Activated T-helper 1 cell treated with anti-CD3 and anti-CD28 coated beads, Interleukin-2, amount 50 U/mL, for 16 hours (primary cell): ENCODE data around the gene STAT1.
"Not testable (repeated sequence)": the region's sequence is repeated elsewhere in the genome, so short reads cannot be mapped to it uniquely, and the experiment has no call there.

Experiments used
- DNase-seq, 2 donors: peaks; one replicate each; pipeline ENCODE4 v3.0.0-alpha.2; 2020; ENCODE audit warnings: low read depth in 1 of 2, low spot score in 1 of 2

The STAT1 gene

DNA sequence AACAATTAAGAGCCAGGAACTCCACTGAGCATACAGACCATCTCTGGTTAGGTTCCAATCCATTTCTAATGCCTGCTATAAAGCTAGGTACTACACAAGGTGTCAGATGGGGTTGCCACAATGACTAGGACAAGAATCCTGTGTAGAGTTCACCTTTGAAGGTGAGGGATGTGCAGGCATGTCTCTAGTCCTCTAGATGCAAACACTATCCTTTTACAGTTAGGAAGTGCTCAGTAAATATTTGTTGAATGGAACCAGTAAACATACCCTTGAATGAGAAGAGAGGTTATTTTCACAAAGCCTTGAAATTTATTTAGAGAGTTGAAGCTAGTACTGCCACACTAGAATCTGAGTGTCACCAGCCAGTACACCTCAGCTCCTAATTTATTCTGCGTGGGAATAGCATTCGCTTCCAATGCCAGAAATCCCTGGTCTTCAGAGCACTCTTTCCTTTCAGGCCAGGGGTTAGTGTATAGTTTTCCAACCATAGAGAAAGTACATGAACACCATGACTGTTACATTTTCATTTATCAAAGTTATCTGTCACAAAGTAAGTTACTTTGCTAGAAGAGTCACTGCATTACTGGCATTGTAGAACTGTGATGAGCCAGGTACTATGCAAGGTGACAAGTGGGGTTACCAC lies 48.3 kb downstream of the STAT1 start:
- DNase-seq, result no peak

DNA sequence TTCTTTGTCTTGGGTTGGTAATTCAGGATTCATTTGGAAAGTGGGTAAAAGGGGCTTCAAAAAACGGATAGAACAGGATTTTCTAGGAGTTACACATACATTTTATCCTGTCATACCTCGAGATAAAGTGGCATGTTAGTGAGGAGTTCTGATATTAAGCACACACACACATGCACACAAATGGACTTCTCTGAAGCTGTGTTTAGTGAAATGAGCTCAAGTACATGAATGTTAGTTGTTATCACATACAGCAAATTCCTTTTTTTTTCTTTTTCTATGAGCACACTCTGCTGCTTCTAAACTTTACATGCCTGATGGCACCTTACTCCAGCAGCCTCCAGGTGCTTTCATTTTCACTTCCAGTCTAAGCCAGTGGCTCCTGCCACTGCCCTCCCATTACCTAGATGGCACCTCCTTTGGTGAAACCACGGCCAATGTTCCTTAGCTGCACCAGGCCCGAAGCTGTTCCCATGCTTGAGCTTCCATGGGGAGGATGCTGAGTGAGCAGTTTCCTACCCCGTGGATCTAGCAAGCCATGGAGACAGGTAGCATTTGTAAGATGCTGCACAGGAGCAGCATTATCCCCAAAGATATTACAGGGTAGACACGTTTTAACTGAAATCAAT lies 49.7 kb downstream of the STAT1 start:
- no peak for DNase-seq

DNA sequence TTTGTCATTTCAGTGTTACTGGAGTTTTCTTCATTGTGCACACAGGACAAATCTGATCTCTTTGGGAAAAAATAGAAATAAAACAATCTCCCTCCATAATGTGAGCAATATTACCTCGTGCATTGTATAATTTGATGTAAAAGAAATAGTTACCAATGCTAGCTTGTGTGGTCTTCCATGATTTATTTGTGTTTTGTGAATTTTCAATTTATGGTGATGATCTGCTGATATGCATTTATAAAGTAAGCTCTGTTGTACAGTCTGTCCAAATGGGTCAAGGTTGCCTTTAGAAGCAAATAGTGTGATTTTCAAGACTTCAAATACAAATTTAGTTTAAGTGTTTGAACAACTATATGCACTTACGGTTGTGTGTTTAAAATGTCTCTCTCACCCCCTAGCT lies 50.9 kb downstream of the STAT1 start:
- no peak for DNase-seq

DNA sequence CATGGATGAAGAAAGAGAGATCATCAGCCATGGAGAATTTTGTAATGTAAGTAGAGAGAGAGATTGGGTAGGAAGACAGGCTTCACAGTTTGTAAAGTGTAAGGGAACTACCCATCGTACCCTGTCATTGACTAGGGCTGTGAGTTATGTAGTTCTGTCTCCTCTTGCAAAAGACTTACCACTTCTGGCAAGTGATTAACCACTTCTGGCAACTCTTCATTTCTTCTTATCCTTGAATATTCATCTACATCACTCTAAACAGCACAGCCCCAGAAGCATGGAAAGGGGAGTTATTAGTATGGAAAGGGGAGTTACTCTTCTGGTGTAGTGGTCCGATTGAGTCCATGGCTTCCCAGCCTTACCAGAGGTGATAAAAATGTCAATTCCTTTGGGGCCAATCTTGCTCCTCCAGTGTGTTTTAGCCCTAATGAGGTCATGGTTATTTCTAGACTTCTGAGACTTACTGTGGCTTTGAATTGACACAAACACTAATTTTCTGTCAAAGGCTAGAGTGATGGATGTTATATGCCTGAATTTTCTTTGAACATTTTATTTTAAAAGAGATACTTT lies 52.0 kb downstream of the STAT1 start:
- DNase-seq, result no peak

DNA sequence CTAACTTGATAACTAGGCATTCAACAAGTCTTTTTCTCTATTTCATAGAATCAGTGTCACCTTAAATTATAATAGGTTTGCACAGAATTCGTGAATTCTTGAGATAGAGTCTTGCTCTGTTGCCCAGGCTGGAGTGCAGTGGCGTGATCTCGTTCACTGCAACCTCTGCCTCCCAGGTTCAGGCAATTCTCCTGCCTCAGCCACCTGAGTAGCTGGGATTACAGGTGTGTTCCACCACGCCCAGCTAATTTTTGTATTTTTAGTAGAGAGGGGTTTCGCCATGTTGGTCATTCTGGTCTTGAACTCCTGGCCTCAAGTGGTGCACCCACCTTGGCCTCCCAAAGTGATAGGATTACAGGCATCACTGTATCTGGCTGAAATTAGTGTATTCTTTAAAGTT lies 52.9 kb downstream of the STAT1 start:
- not testable (repeated sequence) for DNase-seq

DNA sequence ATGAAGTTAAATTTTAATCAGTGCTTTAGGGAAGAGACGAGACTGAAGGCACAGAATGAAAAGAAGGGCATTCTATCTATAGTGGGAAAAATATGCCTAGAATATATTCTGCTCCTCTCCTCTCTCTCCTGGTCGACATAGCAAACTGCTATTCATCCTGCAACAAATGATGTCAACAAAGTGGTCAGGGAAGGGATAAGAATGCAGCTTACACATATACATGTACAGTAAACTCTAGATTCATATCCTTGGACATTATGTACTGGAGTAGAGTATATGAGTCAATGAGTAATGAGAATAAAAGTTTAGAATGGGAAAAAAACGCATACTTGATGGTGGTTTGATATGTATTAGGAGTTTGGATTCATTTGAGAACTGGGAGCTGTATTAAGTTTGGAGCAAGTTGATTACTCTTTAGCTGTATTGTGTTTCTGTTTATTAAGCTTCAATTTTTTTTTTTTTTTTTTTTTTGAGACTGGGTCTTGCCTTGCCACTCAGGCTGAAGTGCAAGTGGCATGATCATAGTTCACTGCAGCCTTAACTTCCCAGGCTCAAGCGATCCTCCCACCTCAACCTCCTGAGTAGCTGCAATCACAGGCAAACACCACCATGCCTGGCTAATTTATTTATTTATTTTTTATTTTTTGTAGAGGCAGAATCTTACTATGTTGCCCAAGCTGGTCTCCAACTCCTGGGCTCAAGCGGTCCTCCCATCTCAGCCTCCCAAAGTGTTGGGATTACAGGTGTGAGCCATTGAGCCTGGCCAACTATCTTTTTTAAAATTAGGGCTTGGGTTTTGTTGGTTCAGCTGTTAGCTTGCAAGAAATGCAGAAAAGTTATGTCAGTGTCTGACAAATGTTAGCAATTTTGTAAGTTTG lies 53.8 kb downstream of the STAT1 start:
- DNase-seq, result no peak

DNA sequence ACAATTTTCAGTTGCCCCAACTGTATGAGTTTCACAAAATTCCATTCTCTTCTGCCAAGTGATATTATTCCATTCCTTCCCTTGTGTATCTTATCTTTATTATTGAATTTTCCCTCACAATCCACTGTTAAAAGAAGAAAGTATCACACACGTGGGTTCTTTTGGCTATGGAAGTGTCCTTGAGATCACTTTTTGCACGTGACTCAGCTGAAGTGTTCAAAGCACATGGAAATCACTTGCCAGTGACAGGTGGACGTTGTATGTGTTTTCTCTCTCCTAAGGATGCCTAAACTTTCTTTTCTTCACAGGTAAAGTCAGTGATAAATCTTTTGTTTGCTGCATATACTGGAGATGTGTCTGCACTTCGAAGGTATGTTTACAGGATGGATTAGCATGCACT lies 60.7 kb downstream of the STAT1 start:
- no peak for DNase-seq

DNA sequence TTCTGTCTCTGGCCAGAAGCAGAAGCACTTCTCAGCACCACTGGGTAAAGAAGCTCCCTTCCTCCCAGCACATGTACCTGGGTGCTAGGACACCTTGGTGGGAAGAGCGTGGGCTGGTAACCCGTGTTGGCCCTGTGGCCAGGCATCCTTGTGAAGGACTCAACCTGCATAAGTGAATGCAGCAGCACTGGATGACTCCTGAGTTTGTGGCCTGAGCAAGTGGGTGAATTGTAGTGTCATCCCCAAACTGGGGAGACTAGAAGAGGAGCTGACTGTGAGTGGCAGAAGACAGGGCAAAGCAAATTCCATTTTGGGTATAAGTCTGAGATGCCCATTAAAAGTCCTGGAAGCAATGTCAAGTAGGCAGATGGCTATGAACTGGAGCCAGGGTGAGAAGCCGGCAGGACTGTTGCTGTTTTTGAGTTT lies 63.4 kb downstream of the STAT1 start:
- DNase-seq, result no peak

DNA sequence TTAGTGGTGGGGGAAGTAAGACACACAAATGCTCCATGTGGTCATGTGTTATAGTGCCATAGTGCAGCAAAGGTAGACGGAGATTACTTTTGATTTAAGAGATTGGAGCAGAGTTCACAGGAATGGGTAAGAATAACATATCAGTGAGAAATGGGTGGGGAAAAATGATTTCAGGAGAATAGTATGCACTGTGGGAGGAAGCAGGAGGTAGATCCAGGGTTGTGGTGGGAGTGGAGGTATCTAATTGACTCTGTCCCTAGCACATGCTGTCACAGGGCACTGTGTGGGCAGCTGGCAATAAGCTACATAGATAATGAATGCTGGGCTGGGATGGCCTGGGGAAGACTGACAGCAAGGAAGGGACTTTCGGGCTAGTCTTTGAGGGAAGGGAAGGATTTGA lies 65.3 kb downstream of the STAT1 start:
- DNase-seq, result no peak

DNA sequence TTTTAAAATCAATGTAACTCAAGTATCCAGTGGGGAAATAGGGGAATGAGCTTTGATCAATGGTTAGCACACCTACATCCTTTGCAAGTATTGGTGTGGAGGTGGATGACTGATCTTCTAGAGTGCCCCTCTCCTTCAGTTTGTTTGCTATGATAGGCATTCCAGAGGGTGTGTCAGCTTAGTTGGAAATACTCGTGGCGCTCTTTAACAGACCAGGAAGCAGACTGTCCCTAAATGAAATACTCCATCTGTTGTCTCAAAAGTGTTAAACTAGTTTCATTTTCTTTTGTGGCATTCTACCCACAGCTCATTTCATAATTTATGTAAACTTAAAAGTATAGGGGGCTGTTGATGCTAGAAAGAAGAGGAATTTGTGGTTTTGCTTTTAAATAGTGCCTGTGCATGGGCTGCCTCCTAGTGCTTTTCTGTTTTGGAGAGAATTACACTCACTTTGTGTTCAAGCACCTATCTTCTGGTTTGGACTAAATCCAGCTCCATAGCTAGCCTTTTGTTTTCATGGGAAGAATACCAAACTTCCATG lies 66.2 kb downstream of the STAT1 start:
- no peak for DNase-seq

DNA sequence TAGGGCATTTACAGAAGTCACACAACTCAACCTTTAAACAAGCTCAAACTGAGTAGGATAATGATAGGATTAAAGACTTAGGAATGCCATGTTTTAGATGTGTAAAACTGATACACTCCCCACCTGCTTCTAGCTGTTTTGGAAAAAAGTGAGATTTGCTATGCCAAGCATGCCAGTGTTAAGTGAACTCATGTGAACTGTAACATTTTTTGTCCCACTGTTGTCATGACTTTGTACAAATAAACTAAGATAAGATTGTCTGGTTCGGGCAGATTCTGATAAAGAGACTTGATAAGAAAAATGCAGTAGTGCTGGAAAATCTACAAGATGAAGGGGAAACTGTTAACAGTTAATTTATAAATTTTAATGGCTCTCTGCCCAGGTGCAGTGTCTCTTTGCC lies 66.8 kb downstream of the STAT1 start:
- DNase-seq, result no peak

DNA sequence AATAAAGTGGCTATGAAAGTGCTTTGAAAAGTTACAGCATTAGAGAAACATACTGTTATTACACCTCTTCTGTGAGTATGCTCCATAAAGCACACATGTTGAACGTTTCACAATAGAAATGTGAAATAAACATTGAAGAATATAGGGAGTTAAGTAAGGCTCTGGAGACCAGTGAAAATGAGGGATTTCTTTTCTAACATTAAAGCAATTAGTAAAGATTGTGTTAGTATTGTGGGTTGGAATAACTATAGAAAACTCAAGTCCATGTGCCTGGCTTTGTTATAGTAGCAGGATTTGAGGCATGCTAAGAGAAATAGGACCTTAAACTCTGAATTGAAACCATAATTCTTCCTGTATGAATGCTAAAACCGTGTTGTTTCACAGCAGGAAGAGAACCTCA lies 70.3 kb downstream of the STAT1 start:
- DNase-seq, result no peak

DNA sequence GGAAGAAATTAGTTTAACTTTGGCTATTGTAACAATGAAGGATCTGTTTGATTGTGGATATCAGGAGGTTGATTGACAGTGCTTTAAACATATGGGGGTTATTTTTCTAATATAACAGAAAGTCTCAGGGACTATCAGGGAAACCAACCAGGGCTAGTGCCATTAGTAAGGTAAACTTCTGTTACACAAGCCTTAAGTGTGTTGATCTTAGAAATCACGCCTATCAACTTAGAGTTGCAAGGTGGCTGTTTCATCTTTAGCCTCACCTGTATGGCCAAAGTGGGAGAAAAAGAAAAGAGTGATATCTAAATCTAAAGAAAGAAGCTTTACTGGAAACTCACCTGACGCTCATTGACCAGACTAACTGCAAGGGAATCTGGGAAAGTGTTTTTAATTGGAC lies 71.3 kb downstream of the STAT1 start:
- DNase-seq, result no peak

DNA sequence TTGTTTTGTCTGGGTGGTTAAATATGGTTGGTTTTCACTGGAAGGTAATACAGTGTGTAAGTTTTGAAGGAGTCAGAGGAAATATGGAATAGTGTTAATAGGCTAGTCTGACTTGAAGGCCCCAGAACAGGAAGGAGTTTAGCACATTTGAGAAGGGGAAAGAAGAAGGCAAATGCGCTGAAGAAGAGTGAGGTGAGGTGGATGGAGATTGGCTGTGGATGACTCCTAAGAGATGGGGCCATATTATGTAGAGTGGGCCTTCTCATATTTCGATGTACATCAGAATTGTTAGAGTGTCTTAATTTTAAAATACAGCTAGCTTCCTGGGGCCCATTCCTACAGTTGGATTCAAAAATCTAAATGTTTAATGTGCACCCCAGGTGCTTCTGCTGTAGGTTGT lies 72.4 kb downstream of the STAT1 start:
- no peak for DNase-seq

DNA sequence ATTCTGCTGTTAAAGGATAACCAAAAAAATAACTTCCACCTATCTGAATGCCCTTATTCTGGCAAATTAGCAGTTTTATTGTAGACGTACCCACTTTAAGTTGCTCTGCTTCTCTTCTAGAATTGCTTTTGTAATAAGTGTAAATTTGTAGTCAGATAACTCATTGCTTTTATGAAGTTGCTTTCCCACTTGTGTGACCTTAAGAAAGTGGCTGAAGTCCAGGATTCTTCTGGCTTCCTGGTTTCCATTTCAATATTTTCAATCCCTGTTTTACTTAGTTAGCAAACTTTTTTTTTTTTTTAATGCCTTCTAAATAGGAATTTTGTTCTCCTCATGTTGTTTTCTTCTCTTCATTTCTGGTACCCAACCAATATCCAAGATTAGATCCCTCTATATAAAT lies 73.5 kb downstream of the STAT1 start:
- DNase-seq, result no peak

DNA sequence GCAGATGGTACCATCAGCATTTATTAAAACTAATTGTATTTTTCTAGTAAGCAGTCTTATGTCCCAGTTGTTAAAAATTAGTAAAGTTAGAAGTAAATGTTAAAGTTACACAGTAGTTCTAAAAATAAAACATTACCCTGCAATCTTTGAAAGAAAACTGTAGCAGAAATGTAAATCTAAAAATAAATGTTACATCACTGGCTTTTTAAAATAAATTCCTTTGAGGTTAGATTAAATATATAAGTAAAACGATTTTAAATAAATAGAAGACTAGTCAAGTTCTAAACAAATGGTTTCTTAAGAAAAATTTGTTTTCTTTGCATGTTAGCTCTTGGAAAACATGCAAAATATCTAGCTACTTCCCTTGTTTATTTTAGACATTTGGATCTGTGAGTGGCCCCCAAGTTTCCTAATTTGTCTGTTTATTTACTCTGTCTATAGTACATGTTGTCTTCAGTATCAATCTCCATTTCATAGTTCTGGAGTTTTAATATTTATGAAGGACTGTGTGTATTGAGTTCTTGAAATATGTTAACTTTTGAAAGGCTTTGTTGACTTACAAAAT lies 75.1 kb downstream of the STAT1 start:
- no peak for DNase-seq

DNA sequence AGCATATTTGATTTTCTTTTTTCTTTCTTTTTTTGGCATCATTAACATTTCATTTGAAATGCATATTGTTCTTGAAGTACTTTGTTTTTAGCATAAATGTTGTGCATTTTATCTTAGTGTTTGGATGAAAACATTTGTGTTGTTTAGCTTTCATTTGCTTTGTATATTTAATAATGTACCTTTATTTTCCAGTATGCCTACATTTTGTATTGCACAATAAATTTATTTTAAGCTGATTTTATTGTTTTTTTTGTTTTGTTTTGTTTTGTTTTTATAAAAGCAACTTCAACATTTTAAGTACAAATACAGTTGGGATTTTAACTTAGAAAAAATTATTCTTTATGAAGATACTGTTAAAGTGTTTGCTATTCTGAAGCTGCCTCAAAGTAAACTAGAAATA lies 78.9 kb downstream of the STAT1 start:
- DNase-seq, result no peak

DNA sequence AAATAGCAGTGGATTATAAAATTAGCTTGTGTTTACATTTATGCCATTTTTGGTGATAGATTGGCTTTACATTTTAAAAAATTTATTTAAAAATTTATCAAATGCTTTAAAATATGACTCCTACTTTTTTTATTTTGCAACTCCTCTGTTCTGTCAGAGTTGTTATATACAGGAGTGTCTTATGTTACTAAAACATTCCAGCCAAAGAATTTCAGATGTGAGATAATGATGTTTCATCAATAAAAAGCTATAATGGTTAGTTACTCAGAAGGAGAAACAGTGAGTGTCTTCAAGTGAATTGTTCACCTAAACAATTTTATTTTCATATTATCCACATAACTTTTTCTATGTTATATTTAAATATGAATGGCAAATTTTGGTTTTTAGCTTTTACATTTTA lies 80.6 kb downstream of the STAT1 start:
- DNase-seq, result no peak

DNA sequence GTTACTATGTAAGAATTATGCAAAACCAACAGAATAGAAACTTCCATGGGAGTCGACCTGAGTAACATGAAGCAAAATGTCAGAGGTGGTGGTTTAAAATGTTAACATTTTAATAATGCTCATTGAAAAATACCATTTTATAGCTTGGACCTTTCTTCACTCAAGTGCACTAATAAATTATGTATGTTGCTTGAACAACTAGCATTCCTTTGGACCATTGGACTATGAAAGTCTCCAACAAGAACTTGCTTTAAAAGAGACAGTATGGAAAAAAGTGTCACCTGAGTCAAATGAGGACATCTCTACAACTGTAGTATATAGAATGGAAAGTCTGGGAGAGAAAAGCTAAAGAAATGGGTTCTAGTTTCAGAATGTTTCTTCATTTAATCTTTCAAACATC lies 81.5 kb downstream of the STAT1 start:
- DNase-seq, result no peak

DNA sequence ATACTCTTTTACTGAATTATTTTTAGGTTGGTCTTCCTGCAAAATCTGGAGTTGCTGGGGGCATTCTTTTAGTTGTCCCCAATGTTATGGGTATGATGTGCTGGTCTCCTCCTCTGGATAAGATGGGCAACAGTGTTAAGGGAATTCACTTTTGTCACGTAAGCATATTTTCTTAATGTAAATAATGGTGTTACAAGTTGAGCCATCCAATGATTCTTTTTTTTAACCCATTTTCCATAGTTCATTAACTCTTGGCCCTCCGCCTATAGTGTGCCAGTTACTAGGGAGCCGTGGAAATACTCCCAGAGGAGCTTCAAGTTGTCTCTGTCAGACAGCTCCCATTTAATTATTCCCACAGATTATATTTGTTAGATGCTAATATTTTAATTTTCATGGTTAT lies 83.6 kb downstream of the STAT1 start:
- no peak for DNase-seq

DNA sequence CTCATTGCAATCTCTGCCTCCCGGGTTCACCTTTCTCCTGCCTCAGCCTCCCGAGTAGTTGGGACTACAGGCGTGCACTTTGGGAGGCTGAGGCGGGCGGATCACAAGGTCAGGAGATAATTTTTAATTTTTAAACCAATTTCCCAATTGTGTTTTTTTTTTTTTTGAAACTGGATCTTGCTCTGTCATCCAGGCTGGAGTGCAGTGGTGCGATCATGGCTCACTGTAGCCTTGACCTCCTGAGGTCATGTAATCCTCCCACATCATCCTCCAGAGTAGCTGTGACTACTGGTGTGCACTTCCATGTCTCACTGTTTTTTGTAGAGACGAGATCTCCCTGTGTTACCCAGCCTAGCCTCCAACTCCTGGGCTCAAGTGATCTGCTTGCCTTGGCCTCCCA lies 84.1 kb downstream of the STAT1 start:
- DNase-seq, result no peak
